ENCODE measurements around the gene GOLGB1. TPM values are rescaled to one million over a fixed set of nuclear protein-coding genes. Genes with fewer than 3 reads are reported as not detected.

Gene GOLGB1
- total and polyA plus RNA-seq, 2 of the 4 experiments (the other 2 are of a cell fraction): 13.3 to 30.3 TPM

- in situ Hi-C loops (cut with MboI; ENCODE audit: low sequenced_read_pairs): no loop called here
- H4K91ac ChIP-seq (ENCODE audit: insufficient read depth, low read depth, low read length): no peak overlapping the region
- intact Hi-C loops (cut with micrococcal nuclease): no loop called here
Observed at GRCh38 chr3:121654493-121655385, 94.8 kb downstream of the GOLGB1 start.

More at GRCh38 chr3:121654493-121655385, 94.8 kb downstream of the GOLGB1 start:
- Histone ChIP-seq H3K23ac (ENCODE audit: low read depth, low read length) (no peak overlapping the region), H3K9me1 (ENCODE audit: insufficient read depth, low read length) (peaks cover 2% of the 10 kb centered on the region; the same call in 1 of the 2 replicates), H4K5ac (ENCODE audit: low read depth, low read length) (no peak overlapping the region), H3K14ac (replicated peaks; ENCODE audit: low read depth, low read length) (no peak overlapping the region), H3K9ac (ENCODE audit: low read depth, low read length) (no peak overlapping the region), H4K20me1 (ENCODE audit: insufficient read depth, low read length) (no peaks in the 10 kb centered on the region), H2BK120ac (ENCODE audit: low read depth, low read length) (no peak overlapping the region), H3K36me3 (ENCODE audit: control insufficient read depth, insufficient read depth, low read length) (no peaks in the 10 kb centered on the region), H3K79me1 (ENCODE audit: low read depth in 1 of 2, low read length in 2 of 2) (no peaks in the 10 kb centered on the region), H3K27me3 (ENCODE audit: control insufficient read depth, insufficient read depth, low read length) (no peaks in the 10 kb centered on the region), H2BK15ac (ENCODE audit: low read depth, low read length) (no peak overlapping the region), H4K8ac (ENCODE audit: low read depth in 2 of 2, low read length in 2 of 2) (no peak overlapping the region), H2BK5ac (ENCODE audit: low read depth, low read length, poor library complexity, severe bottlenecking) (no peak overlapping the region), H3K18ac (ENCODE audit: low read depth, low read length) (no peak overlapping the region), H3K9me3 (ENCODE audit: control insufficient read depth, insufficient read depth, low read length) (no peaks in the 10 kb centered on the region), H2AK9ac (replicated peaks; ENCODE audit: low read depth, low read length, poor library complexity) (no peak overlapping the region), H3K27ac (ENCODE audit: insufficient read depth, low read length) (no peak overlapping the region), H2AK5ac (ENCODE audit: low read depth, low read length) (no peak overlapping the region), H2BK20ac (ENCODE audit: low read depth, low read length) (no peak overlapping the region), H3K4me1 (ENCODE audit: control insufficient read depth, insufficient read depth, low read length) (no peaks in the 10 kb centered on the region), H2AFZ (replicated peaks; ENCODE audit: low read length, poor library complexity) (no peak overlapping the region), H3K4me3 (ENCODE audit: insufficient read depth, low read depth, low read length) (no peak overlapping the region), H3K4me2 (ENCODE audit: low read depth, low read length) (no peak overlapping the region), H3K4ac (ENCODE audit: low read depth, low read length) (no peak overlapping the region), H3K56ac (ENCODE audit: extremely low read depth, insufficient read depth, low read length) (no peak overlapping the region)
- CTCF ChIA-PET: no interaction called here
- dilution Hi-C loops (cut with HindIII; ENCODE audit: low sequenced_read_pairs, unreplicated experiment): no loop called here
- BruUV-seq (replicated peaks): no TSS peak
- POLR2A ChIA-PET (ENCODE audit: unreplicated experiment): no interaction called here
- no peak for ATAC-seq (ENCODE audit: low read depth)
- TF ChIP-seq BHLHE40 (IDR thresholded peaks at IDR 0.05; ENCODE audit: low read depth, low read length) (no peak), CEBPB (IDR thresholded peaks at IDR 0.05; ENCODE audit: low read depth, low read length) (peak; percentile 57)
- DNase-seq: no peak
- whole genome bisulfite sequencing, 2 experiments (ENCODE audit: extremely low coverage in 2 of 2, insufficient read length in 1 of 2): no CpG with 5 or more reads among the region's 6 CpGs
